Activated naive CD4-positive, alpha-beta T cell (primary cell): Measurements from ENCODE around the gene SGPP1.
"Not testable (repeated sequence)": the region's sequence is repeated elsewhere in the genome, so short reads cannot be mapped to it uniquely, and the experiment has no call there.

Experiments used
- DNase-seq, 4 experiments: peaks; one replicate each; lab custom pipeline; 2025; lab: John Stamatoyannopoulos, UW

The SGPP1 gene

GRCh38 chr14:63638493-63638892 is 89.4 kb downstream of the SGPP1 start:
- DNase-seq, result no peak

- not testable (repeated sequence) for DNase-seq
These were observed 91.7 kb downstream of the SGPP1 start for GRCh38 chr14:63636094-63636635.
